HG03354 (cell line): ENCODE measurements around the gene TMEM123.

Source experiments
- ATAC-seq: cut with Tn5 transposase; IDR thresholded peaks from one replicate; pipeline ENCODE4 v1.9.1; 2021; ENCODE audit warnings: mild to moderate bottlenecking; ENCODE audit not compliant: unreplicated experiment, poor library complexity, severe bottlenecking

The TMEM123 gene

DNA sequence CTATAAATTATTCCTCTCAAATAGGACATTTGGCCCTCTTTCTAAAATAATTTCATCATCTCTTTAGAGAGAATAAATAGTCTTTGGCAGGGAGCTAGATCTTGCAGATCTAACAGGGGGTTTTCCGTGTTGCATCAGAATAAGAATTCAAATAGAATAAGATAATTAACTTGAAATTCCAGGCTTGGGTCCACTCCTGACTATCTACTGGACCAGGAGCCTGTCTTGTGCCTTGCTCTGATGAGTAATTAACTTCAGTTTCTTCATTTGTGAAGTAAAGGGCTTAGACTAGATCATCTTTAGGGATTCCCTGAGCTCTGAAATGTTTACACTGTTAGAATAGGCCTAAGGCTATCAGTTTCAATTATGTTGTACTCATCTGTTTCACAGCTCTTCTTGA is 23.5 kb upstream of the TMEM123 start:
- ATAC-seq, result no peak

DNA sequence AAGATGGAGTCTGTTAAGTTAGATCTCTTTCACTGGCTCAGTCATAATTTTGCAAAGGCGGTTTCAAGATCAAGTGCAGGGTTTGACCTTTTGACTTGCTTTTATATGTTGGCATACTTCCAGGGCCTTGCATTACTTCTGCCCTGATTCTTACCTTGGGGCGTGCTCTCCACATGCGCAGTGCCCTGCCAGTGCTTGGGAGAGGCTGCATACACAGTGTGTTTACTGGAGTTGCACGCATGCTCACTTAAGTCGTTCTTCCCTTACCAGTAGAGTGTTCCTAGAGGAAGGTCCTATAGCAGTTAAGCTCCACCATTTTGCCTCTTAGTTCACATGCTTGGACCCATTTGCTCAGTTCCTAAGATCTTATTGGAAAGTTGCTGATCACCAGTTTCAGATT is 21.0 kb upstream of the TMEM123 start:
- ATAC-seq, result no peak

DNA sequence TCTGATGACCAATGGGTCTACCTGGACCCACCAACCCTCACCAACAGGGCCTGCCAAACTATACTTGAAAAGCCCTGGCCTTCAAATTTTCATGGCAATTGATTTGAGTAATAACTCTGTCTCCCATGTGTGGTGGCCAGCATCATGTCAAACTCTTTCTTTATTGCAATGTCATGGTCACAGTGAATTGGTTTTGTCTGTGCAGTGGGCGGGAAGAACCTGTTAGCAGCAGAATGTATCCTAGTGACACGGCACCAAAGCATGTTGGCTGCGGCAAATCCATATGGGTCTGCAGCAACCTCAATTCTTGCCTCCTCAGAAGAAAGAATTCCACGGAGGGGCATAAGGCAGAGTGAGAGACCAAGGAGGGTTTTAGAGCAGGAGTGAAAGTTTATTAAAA is 19.6 kb upstream of the TMEM123 start:
- ATAC-seq, result no peak

DNA sequence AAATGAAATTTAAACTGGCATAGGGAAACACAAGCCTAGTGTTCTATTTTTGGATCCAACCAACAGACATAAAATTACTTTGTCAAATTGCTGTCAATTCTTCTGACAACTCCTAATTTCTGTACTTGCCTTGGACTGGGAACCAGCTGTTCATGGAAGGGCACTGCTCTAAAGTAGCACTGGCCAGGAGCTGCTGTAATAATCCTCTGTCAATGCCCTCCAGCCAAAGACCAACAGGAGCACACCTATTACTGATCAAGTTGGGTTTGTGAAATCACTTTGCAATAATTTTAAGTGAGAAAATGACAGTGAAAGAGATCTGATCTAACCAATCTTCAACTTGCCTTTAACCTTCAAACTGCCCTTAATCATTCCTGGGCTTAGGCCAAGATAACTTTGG is 18.9 kb upstream of the TMEM123 start:
- ATAC-seq, result no peak

DNA sequence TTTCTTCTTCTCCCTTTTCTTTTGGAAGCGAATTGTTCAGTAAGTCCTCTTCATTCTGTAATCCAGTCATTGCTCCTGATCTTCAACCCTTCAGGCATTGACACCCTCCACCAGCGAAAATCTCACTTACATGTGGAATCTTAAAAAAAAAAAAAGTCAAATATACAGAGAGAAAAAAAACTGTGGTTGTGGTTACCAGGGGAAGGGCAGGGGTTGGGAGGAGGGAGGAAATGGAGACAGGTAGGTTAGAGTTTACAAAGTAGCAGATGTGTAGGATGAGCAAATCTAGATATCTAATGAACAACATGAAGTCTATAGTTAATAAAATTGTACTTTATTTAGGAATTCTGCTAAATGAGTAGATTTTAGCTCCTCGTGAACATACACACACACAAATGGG is 17.7 kb upstream of the TMEM123 start:
- no peak for ATAC-seq

DNA sequence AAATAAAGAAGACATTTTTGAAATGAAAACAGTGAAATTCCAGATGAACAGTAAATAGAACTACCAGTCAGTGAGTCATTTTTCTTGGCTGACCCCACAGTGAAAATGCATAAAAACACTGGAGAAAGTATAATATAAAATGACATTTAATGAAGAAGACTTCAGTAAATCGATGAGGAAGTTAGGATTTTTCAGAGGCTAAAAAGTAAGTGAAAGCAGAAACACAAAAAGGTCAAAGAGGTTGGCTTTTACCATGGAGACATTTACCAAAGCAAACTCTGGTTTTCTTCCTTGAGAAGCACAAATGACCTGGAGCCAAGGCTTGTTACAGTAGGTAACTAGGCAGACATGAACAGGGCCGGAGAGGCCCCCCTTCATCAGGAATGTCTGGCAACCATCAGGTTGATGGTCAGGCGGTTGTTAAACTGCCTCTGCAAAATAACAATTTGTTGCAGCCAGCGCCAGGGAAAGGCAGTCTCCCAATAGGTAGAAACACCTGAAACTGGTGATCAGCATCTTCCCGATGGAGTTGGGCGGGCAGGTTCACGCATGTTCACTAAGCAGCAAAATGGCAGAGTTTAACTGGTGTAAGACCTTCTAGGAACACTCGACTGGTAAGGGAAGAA is 16.7 kb upstream of the TMEM123 start:
- no peak for ATAC-seq

DNA sequence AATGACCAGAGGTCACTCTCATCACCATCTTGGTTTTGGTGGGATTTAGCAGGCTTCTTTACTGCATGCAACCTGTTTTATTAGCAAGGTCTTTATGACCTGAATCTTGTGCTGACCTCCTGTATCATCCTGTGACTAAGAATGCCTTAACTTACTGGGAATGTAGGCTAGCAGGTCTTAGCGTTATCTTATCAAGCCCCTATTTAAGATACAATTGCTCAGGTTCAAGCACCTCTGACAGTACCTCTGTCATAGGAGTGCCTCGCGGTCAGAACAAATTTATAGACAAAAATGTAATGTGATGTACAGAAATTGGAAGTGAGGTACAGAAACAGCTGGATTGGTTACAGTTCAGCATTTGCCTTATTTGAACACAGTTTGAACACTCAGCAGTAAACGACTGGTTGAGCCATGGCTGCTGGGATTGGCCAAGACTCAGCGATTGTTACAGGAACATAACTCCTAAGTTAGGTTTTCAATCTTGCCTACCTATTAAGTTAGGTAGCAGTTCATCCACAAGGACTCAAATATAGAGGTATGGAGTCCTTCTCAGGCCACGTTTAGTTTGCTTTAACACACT is 16.1 kb upstream of the TMEM123 start:
- ATAC-seq, result no peak

DNA sequence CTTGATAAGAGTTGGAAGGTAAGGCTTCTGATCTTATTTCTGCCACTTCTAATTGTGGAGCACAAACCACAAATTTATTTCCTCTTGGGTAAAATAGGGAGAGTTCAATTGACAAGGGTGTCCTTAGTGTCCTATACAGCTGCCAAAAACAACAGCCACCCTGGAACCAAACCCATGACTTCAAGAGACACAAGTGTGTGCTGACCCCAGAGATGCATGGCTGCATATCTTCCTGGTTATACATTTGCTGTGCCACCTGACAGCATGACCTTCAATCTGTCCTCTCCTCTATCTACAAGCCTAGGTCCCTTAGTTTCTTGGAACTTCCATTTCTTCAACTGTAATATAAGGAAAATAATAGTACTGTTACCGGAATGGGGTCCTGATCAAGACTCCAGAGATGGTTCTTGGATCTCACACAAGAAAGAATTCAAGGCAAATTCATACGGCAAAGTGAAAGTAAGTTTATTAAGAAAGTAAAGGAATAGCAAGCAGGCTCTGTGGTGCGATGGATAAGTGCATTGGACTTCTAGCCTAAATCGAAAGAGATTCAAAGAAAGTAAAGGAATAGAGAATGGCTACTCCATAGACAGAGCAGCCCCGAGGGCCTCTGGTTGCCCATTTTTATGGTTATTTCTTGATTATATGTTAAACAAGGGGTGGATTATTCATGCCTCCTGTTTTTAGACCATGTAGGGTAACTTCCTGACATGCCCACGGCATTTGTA is 15.5 kb upstream of the TMEM123 start:
- ATAC-seq, result no peak

DNA sequence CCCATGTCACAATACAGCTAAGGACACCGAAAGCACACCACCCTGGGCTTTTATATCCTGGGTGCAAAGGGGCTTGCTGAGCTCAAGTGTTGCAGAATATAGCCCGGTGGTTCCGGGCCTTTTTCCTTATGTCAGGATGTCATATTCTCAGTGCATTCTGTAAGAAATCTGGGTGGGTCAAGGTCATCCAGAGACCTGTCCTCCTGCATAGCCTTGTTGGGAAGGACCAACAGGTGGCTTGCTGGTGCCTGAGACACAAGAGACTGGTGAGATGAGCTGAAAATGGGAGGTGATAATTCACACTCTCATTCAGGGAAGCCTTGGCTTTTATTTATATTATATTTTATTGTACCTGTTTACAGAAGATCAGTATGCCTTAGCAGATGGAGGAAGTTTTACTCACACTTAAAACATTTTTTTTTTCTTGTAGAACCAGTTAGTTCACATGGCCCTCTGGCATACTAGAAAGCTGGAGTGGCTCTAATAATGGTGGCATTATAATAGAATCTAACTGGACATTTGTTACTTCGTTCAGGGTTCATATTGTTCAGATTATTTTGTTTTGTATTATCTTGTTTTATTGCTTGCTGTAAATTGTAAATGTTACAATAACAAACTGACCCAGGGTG is 14.6 kb upstream of the TMEM123 start:
- ATAC-seq, result no peak

DNA sequence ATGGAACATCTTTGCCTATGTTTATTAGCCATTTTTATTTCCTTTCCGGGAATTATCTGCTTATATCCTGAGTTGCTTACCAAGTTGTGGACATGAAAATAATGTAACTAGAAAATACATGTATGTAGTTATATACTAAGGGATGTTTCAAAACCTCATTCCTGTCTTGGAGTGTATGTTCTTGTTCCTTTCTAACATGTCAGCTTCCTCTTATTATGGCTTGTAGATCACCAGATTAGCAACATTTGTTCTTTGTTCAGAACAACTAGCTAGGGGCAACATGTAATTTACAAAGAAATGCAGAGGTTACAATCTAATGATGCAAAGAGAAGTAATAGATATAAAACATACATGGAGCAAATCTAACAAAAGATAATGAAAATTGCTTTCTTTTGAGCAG is 13.1 kb upstream of the TMEM123 start:
- ATAC-seq, result no peak

DNA sequence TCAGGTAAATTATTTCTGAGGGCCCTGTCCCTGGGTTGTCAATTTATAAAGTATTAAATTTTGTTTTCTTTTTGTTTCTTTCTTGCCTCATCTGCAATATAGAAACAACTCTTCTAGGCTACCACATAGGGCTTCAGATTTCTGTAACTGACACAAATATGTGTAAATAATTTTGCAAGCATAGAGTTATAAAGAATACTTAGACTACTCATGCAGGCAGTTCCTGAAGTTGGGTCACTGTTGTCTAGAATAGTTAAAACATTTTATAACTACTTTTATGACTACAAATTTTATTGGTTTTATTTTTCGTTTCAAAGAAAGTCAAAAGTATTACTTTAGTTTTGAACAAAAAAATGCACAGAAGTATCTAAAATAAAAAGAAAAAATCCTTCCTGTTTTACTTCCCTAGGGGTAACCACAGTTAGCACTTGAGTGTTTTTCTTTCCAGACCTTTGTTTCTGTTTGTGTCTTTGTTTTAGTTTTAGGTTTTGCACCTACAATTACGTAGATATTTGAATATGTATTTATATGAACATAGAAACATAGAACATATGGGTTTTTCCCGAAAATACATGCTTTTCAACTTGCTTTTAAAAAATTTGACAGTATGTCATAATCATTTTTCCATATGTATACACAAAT is 12.4 kb upstream of the TMEM123 start:
- ATAC-seq, result no peak

DNA sequence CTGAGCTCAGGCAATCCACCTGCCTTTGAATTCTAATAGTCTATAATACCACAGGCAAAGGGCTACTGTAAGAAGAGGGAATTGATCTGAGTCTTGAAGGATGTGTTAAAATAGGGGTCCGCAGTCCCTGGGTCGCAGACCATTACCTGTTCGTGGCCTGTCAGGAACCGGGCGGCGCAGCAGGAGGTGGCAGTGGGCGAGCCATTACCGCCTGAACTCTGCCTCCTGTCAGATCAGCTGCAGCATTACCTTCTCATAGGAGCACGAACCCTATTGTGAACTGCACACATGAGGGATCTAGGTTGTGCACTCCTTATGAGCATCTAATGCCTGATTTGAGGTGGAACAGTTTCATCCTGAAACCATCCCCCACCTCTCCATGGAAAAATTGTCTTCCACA is 11.5 kb upstream of the TMEM123 start:
- no peak for ATAC-seq

DNA sequence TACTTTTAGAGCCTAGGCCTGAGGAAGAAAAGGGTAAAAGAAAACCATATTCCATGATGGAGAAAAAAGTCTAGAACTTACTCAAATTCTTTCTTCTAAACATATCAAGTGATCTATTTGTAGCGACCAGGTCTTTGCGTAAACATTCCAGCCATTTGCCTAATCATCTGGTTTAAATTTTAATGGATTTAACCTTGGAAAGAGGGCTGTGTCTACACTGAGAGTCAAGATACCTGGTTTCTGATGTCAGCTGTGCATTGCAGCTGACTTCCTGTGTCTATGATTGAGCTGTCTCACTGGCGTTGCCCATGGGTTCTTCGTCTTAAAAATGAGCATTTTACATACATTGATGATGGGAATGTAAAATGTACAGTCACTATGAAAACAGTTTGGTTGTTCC is 10.0 kb upstream of the TMEM123 start:
- ATAC-seq, result no peak

DNA sequence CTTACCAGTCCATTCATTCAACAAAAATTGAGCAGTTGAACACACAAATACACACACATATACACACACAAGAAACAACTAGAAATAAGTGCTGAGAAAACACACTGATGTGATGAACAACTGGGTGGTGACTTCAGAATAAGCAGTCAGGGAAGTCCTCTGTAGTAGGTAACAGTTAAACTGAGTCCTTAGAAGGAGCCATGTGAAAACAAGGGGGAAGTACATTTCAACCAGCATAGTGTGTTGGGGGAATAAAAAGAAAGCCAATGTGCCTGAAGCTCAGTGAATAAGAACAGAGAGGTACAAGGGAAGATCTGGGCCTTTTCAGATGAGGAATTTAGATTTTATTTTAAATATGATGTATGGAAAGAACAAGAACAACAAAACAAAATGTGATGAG is 6.8 kb upstream of the TMEM123 start:
- ATAC-seq, result no peak

DNA sequence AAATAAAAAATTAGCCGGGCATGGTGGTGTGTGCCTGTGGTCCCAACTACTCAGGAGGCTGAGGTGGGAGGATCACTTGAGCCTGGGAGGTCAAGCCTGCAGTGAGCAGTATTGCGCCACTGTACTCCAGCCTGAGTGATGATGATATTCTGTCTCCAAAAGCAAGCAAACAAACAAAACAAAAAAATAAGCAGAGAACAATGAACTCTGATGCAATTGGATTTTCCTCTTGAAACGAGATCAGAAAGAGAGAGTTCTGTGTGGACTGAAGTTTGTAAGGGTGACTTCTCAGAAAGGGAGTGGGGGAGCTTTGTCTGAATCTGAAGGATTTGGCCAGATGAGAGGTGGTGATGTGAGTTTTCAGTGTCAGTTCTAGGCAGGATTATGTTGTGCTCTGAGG is 6.0 kb upstream of the TMEM123 start:
- ATAC-seq, result no peak

DNA sequence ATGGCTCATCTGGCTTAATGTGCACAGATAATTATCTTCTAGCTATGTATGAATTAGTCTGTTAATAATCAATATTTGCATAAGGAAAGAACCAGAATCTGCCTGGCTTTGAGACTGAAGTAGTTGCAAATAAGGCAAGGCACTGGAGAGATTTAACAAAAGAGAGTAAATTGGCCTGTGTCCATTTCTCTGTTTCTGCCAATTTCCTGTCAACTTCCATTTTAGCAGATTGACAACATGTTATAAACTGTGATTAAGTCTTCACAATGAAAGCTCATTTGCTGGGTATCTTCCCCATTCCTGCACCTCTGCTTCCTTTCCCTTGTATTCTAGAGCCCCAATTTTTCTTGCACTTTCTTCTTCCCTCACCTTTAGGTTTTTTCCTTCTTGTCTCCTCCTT is 5.3 kb upstream of the TMEM123 start:
- ATAC-seq, result no peak

DNA sequence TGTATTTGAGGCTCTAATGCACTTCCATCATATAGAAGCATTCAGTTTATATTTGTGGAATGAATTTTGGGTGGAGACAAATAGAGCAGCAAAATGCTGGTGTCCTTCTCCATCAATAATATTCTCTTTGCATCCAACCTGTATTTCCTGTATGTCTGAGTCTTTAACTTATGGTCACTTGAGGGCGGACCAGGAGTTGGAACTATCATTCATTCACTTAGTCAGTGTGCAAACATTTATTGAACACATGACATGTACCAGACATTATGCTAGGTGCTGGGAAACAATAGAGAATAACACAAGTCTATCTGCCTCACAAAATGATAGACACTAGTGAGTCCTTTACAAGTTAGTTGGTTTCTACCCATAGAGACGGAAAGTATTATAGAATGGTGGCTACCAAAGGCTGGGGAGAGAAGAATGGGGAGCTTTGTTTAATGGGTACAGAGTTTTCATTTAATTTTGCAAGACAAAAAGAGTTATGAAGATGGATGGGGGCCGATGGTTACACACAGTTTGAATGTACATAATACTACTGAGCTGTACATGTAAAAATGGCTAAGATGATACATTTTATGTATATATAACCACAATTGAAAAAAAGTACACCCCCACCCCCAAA is 4.6 kb upstream of the TMEM123 start:
- no peak for ATAC-seq

DNA sequence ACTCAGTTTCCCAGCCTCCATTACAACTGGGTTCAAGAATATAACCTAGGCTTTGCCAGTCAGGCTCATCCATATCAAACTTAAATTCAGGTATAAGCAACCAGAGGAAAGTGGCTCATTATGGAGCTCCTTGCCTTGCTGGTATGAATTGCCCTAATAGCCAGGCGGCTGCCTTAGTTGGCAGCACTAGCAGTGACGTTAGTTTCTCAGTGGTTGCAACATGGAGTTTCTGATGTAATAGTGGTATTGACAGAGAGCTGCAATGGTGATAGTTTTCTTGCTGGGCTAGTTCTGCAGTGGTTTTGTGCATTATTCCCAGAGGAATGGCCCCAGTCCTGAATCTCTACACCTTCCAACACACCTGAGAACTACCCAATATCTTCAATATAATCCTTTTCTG is 3.8 kb upstream of the TMEM123 start:
- no peak for ATAC-seq

DNA sequence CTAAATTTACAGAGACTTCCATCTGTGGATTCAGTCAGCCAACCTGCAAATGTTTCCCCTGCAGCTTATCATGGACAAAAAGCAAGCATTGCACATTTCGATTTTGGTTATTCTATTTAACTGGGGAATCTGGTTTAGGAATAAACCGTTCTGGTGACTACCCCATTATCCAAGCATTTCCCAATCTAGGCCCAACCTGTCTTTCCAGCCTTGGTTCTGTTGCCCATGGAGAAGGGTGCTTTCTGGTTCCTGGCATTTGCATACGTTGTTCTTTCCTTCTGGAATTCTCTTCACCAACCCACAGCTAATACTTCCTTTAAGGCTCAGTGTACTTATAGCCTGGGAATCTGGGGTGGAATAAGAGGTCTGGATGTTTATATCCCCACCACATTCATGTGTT is 1.4 kb upstream of the TMEM123 start:
- ATAC-seq, result no peak

DNA sequence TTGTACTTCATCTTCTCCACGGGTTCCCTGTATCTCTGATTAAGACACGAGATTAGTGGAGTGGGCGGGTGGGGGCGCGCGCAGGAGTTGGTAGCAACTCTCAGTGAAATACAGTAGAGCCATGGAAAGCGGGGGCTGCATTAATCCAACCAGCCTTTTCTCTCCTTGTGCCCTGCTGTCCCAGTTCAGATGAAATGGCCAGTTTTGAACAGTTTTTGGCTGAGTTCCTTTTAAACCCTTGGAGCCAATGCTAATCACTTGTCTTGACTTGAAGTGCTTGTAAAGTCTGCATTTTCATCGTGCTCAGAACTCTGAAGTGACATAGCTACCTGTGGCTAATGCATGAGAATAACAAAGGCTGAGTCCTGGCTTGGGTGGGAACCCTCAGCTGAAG is 734 bp upstream of the TMEM123 start:
- no peak for ATAC-seq
